Embryonic facial prominence (tissue), 1 donor: Measurements from ENCODE around the gene AFP.

Experiments
- DNase-seq: peaks from one replicate; pipeline ENCODE4 v3.0.0-alpha.2; 2016; ENCODE audit errors: extremely low spot score

AFP gene

DNA sequence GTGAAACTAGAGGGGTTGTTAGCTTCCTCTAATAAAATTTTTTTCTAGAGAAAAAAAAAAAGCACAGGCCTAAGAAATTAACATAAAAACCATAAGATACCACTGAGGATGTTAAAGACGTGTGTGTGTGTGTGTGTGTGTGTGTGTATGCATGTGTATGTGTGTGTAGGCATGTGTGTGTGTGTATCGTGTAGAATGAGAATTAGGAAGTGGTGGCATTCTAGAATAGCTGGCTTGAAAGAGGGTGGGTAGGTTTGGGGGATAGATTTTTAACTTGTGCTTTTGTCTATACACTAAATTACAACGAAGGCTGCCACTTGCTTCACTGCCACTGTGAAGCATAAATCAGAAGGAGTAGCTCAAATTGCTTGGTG is 23.0 kb downstream of the AFP start:
- DNase-seq: no peak

- DNase-seq: no peak
Observed at GRCh38 chr4:73460913-73461522, 25.0 kb downstream of the AFP start.

DNA sequence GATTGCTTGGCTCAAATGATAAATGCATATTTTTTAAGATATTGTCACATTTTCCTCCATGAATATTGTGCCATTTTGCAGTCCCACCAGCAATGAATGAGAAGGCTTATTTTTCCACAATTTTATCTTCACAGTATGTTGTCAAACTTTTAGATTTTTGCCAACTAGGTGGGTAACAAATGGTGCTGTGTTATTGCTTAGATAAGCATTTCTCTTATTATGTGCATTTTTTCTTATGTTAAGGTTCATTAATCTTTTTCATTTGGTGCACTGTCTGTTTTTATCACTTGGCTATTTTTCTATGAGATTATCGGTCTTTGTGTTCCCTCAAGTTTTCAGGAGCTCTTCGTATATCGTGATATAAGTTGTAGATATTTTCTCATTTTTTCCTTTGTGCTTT is 32.1 kb downstream of the AFP start:
- no peak for DNase-seq

DNA sequence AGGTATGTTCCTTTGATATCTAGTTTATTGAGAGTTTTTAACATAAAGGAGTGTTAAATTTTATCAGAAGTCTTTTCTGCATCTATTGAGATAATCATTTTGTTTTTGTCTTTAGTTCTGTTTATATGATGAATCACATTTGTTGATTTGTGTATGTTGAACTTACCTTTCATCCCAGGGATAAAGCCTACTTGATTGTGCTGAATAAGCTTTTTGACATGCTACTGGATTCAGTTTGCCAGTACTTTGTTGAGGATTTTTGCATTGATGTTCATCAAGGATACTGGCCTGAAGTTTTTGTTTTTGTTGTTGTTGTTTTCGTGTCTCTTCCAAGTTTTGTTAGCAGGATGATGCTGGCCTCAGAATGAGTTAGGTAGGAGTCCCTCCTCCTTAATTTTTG is 34.7 kb downstream of the AFP start:
- DNase-seq: no peak

DNA sequence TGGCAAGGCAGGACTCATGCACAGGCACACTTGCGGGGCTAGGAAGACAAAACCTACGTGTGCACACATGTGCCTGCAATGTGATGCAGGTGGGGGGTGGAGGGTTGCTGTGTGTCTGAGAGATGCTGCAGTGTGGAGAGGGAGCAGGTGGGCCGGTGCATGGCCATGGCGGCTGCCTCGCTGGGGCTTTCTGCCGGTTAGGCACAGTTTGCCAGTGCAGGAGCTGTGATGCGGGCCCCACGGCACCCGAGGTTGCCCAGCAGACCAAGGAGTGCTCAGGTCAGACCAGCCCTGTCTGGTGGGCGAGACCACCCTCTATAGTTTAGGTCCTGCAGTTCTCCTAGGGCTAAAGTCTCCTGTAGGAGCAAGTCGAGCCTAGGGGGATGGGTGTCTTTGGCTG is 41.2 kb downstream of the AFP start:
- DNase-seq: no peak

GRCh38 chr4:73479323-73479722 is 43.3 kb downstream of the AFP start:
- DNase-seq: no peak

DNA sequence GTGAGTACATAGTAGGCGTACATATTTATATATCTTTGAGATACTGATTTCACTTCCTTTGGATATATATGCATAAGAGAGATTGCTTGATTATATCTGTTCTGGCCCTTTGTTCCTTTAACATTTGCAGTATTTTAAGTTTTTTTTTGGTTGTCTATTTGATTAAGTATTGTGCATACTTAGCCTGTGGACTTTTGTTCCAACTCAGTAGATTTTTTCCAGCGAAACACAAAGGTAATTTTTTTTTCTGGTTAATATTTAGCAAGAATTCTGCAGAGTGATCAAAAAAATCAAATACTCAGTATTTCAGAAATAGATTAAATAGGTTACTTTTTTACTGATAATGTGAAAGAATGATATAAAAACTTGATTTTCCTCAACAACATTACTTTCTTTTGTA is 45.3 kb downstream of the AFP start, which contains the start of gene AFM:
TSS of gene AFM (plus strand) at position 388 of the 400 bp plus-strand sequence. CDS start 31 bp downstream, outside the sequence.
- no peak for DNase-seq

GRCh38 chr4:73485085-73485484 is 49.1 kb downstream of the AFP start:
- no peak for DNase-seq

- no peak for DNase-seq
Observed at GRCh38 chr4:73485596-73485995, 49.6 kb downstream of the AFP start.

DNA sequence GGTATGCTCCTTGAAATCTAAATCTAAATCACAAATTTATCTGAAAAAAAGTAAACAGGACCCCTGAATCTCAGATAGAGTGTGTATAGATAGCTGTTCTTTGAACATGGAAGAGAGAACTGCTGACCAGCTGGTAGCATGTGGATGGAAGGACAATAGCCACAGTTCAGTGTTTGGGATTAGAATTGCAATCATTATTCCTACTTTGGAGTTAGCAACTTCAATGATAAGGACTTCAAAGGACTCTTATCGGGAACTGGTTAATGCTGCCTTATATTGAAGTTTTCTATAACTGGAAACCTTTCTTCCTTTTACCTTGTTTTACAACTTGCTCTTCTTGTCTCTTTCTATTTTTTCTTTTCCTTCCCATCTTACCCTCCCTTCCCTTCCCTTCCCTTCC is 50.5 kb downstream of the AFP start:
- no peak for DNase-seq

- DNase-seq: no peak
Observed at GRCh38 chr4:73487233-73487632, 51.2 kb downstream of the AFP start.

DNA sequence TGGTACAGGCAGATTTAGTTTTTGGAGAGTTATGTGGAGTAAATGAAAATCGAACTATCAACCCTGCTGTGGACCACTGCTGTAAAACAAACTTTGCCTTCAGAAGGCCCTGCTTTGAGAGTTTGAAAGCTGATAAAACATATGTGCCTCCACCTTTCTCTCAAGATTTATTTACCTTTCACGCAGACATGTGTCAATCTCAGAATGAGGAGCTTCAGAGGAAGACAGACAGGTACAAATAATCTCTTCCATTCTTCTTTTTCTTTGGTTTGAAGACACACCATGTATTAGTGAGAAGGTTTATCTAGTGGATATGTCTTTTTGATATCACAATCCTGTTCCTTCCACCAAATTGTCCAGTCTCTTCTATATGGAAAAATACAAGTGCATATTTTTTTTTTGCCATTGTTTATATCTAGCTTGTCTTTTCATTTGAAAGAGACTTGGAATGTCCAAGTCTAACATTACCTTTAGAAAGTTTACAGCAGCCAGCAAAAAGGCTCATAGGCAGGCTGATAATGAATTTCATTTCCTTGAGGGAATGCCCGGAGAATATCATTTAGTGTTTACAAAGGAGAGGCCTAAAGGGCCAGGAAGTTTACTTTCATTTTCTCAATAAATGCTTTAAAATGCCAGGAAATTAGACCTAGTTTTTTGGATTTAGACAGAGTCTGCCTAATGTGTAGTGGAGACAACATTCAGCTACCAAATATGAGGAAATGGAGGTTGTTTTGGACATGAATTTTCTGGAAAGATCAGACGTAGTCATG is 64.2 kb downstream of the AFP start:
- no peak for DNase-seq

DNA sequence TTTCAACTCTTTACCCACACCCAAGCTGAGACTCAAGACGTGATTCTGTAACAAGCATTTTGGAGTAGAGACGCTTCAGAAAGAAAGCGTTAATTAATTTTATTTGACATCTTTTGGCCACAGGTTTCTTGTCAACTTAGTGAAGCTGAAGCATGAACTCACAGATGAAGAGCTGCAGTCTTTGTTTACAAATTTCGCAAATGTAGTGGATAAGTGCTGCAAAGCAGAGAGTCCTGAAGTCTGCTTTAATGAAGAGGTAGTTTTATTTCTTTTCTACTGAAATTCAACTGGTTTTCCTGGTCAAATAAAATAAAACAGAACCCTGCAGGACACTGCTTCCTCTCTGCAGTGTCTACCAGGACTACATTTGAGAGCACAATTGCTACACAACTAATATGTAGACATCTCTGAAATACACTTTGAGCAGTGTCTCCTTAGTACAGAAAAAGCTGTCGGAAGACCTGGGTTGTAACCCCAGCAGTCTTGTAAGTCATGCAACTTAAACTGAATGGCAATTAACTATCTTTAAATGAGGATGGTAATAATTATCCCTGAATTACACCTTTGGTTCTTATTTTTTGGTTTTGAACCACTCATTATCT is 65.7 kb downstream of the AFP start:
- no peak for DNase-seq

DNA sequence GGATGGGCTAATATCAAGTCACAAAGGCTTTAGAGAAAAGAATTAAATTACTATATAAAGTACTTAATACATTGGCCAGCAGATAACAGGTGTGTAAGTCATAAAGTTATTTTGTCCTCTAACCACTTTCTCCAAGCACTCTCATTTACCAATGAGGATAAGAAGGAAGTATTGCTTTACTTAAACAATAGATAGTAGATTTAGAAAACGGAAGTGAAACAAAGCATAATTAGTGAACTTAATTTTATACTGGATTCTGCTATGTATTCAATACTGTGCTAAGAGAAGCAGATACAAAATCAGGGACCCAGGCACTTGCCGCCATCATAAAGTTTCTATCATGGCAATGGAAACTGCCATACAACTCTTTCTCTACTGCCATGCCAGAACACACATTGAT is 69.5 kb downstream of the AFP start:
- DNase-seq: no peak
